Measurements from ENCODE around the gene TLE1.

TLE1 gene

DNA sequence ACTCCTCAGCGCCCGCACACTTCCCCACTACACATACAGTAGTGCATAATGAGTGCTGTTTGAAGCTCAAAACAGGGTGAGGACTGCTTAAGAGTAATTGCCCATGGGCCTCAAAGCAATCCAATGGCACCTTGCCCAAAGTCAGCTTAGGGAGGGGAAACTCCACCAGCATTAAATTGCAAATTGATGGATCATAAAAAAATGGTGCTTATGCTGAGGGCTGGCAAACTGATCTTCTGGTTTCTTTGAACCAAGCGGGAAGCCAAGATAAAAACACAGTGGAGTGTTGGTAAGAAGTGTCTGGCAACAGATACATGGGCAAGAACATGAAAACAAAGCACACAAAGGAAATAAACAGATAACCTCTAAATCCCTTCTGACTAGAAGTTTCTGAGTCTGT is 28.0 kb downstream of the TLE1 start:
- in situ Hi-C loops (cut with HindIII; ENCODE audit: low sequenced_read_pairs): no loop called here
- DNase-seq (ENCODE audit: low read depth): peak; percentile 23

DNA sequence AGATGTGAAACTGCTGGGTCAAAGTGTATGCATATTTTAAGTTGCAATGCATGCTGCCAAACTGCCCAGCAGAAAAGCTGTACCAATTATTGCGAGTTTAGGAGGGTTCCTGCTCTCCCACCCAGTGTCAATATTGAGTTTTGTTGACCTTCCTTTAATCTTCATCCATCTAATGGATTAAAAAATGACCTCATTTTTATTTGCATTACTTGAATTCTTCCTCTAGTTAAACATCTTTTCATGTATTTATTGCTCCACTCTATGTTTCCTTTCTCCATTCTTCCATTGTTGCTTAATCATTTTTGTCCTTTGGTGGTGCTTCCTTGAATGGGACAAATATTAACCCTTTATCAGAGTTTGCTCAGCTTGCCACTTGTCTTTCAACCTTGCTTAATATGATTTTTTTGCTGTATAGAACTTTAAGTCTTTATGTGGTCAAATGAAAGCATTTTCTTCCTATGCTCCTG is 32.4 kb downstream of the TLE1 start:
- no peak overlapping the region for H3K4me3 ChIP-seq (ENCODE audit: low read depth, low read length)
- in situ Hi-C loops (cut with HindIII; ENCODE audit: low sequenced_read_pairs): no loop called here
- no peak for DNase-seq (ENCODE audit: low read depth)
- no peak for TF ChIP-seq CTCF (IDR thresholded peaks at IDR 0.05; ENCODE audit: low read depth, low read length, missing control alignments)

More for the DNA sequence above, 28.0 kb downstream of the TLE1 start:
- H3K4me3 ChIP-seq (ENCODE audit: low read depth, low read length): no peak overlapping the region
- no peak for TF ChIP-seq CTCF (IDR thresholded peaks at IDR 0.05; ENCODE audit: low read depth, low read length, missing control alignments)

DNA sequence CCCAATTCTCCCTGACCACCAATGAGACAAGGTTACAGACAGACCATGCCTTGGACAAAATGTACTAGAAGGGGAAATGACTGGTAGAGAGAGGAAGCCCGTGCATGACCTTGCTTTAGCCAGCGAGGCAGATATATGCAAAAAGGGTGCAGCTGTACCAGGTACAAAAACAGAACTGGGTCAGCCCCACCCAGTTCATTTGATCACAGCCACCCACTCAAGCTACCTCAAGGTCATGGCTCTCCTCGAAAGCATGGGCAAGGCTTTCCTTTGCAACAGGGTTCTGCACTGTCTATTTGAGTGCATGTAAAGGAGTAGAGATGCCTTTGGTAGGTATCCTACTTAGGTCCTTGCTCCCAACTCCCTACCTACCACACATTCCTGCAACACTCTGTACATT is 33.3 kb downstream of the TLE1 start:
- no peak for DNase-seq (ENCODE audit: low read depth)
- no peak for TF ChIP-seq CTCF (IDR thresholded peaks at IDR 0.05; ENCODE audit: low read depth, low read length, missing control alignments)
- H3K4me3 ChIP-seq (ENCODE audit: low read depth, low read length): no peak overlapping the region
- in situ Hi-C loops (cut with HindIII; ENCODE audit: low sequenced_read_pairs): no loop called here

DNA sequence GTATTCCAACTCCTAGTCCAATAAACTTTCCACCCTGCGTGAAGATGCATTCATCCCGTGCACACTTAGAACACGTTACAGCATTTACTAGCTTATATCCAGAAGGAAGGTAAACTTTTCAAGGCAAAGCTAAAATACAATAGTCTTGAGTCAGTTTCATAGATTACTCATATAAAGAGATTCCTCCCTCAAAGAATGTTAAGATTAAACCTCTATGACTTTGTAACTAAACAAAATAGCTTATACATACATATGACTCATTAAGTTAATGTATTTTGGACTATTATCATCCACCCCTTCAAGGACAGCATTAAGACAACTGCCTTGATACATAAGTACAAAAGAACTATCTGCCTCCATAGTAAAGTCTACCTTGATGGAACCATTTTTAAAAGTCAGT is 36.1 kb downstream of the TLE1 start:
- in situ Hi-C loops (cut with HindIII; ENCODE audit: low sequenced_read_pairs): no loop called here
- no peak overlapping the region for H3K4me3 ChIP-seq (ENCODE audit: low read depth, low read length)
- no peak for TF ChIP-seq CTCF (IDR thresholded peaks at IDR 0.05; ENCODE audit: low read depth, low read length, missing control alignments)
- DNase-seq (ENCODE audit: low read depth): no peak

DNA sequence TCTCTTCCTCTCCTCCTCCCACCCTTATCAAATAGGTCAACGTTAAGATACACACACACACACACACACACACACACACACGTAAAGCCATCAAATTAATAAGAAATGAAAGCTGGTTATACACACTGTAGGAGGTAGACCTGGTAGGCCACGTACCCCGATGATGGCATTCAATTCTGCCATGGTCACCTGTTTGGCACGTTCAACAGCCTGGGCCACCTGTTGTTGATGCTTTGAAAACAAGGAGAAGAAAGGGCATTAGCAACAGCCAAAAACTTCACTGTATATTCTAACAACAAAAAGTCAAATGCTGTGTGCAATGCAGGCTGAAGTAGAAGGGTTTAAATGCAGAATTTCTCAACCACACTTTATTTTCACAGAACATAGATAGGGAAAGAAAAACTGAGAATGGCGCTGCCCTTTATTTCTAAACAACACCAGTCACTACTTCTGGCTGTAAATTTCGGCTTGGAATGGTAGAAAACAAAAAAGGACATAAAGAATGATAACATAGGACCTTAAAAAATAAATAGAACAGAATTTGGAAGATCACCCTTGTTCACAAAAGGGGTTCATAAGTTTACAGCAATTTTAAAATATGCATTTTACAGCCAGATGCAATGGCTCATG is 37.2 kb downstream of the TLE1 start:
- no peak overlapping the region for H3K4me3 ChIP-seq (ENCODE audit: low read depth, low read length)
- DNase-seq (ENCODE audit: low read depth): no peak
- no peak for TF ChIP-seq CTCF (IDR thresholded peaks at IDR 0.05; ENCODE audit: low read depth, low read length, missing control alignments)
- in situ Hi-C loops (cut with HindIII; ENCODE audit: low sequenced_read_pairs): no loop called here

DNA sequence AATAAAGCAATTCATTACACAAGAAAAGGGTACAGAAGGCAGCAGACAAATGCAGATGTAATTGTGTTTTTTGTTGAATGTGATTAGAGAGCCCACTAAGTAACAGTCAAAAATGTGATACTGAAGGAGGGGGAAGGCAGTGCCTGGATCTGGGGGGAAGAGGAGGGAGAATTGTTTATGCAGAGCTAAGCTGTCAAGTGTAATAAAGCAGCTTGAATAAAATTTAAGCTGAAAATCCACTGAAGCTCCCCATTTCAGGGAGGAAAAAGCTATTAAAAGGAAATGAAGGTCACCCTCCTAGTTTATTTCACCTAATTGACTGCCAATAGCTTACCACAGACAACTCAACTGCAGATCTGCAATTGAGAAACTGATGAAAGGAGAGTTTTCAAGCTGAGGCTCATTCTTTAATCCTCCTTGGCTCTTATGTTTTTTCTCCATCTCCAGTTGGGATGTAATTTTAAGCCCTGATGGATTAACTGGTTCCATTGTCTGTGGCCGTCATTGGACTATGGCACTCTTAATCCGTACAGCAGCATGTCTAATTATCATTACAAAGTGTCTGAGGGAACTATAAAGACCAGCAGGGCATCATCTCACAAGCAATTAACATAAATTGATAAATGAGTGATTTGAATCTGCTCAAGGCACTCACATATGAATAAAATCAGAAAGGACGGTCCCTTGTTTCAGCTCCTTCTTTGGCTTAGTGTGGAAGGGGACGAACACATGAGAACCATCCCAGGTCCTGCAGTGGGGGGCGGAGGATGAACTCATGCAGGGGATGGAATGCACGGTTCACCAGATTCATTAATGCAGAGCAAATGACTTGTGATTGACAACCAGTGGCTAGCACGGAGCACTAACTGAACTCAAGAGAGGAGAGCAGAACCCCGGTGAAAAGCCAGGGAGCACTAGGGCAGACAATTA is 38.5 kb downstream of the TLE1 start:
- no peak overlapping the region for H3K4me3 ChIP-seq (ENCODE audit: low read depth, low read length)
- in situ Hi-C loops (cut with HindIII; ENCODE audit: low sequenced_read_pairs): no loop called here
- TF ChIP-seq CTCF (IDR thresholded peaks at IDR 0.05; ENCODE audit: low read depth, low read length, missing control alignments): no peak
- DNase-seq (ENCODE audit: low read depth): no peak

Measured in astrocyte of the cerebellum (primary cell).